ENCODE measurements around the gene S100A16. TPM values are rescaled to one million over a fixed set of nuclear protein-coding genes. Genes with fewer than 3 reads are reported as not detected.

Gene S100A16
- total RNA-seq, 2 donors from 2014 or later = 20.1 to 42.5 TPM

DNA sequence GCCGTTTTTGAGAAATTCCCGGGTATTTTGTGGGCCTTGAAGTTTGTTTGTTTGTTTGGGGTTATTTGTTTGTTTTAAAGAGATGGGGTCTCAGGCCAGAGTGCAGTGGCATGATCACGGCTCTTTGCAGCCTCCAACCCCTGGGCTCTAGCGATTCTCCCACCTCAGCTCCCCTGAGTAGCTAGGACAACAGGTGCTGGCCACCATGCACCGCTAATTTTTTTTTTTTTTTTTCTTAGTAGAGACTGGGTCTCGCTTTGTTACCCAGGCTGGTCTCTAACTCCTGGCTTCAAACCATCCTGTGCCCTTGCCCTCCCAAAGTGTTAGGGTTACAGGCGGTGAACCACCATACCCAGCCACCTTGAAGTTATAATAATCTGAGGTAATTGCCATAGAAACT is 22.9 kb upstream of the S100A16 start:
- H3K36me3 ChIP-seq (replicated peaks in 1 of 2; ENCODE audit: insufficient read depth in 1 of 2, low read depth in 2 of 2) = peaks cover 9 to 14% of the 10 kb centered on the region in 2 donors
- DNase-seq (no peak), ATAC-seq (no peak)
- peak overlapping the region in 3 of 4 donors; percentile 99 to 100 (median 100) for H3K27ac ChIP-seq
- WGBS, 2 donors = 56 to 80% methylated on average over 7 of the region's 7 CpGs
- intact Hi-C loops (cut with DNase I) = no loop called here
- peaks cover 65% of the 10 kb centered on the region for H3K4me1 ChIP-seq
- no peak for TF ChIP-seq POLR2A (IDR thresholded peaks at IDR 0.05)
- TF ChIP-seq, protein P1, sequence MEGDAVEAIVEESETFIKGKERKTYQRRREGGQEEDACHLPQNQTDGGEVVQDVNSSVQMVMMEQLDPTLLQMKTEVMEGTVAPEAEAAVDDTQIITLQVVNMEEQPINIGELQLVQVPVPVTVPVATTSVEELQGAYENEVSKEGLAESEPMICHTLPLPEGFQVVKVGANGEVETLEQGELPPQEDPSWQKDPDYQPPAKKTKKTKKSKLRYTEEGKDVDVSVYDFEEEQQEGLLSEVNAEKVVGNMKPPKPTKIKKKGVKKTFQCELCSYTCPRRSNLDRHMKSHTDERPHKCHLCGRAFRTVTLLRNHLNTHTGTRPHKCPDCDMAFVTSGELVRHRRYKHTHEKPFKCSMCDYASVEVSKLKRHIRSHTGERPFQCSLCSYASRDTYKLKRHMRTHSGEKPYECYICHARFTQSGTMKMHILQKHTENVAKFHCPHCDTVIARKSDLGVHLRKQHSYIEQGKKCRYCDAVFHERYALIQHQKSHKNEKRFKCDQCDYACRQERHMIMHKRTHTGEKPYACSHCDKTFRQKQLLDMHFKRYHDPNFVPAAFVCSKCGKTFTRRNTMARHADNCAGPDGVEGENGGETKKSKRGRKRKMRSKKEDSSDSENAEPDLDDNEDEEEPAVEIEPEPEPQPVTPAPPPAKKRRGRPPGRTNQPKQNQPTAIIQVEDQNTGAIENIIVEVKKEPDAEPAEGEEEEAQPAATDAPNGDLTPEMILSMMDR (IDR thresholded peaks at IDR 0.05) = no peak
- H3K4me3 ChIP-seq = peak overlapping the region in 1 of 2 donors; percentile 42
- H3K27me3 ChIP-seq = no peaks in the 10 kb centered on the region
- no peaks in the 10 kb centered on the region for H3K9me3 ChIP-seq

DNA sequence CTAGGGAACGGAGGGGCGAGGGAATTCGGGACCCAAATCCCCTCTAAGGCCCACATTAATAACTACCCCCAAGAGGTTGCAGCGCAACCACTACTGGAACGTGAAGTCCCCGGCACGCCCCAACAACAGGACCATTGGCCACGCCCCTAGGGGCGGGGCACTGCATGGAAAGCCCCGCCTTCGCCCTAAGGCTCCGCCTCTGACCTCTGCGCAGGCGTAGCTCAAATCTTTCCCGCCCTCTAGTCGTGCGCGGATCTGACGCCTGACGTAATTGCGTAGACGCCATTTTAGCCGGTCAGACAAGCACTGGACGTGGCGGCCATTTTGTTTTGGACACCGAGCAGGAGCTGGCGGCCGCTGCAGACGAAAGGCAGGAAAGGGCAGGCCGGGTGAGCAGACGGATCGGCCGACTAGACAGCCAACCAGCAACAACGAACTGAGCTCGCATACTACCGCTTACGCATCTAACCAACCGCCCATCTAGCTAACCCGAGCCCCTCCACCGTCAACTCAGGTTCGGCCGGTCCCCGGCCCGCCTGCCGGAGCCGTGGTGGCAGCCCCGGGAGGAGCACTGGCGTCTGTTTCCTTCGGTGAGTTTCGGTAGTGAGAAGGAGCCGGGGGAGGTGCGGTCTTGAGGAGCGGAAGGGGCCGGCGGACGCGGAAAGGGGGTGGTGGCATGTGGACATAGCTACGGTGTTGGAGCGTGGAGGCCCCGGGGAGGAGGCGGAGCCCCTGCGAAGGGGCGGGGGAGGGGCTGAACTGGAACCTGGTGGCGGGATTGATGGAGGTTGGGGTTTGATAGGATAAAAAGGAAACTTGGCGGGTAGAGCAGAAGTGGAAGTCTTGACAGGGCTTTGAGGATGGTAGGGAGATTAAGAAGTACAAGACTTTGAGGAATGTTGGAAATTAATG is 21.1 kb upstream of the S100A16 start, which contains the start of gene CHTOP:
Gene CHTOP, plus strand, starts transcription at position 313 of the 912 bp plus-strand sequence. CDS start 2,523 bp downstream, outside the sequence.
- DNase-seq (peak; percentile 98 to 99 (median 99)), ATAC-seq (peak; percentile 96)
- Histone ChIP-seq H3K27ac (peak within 1 kb of the TSS; percentile 99 to 100 (median 100)), H3K9me3 (no peaks in the 10 kb centered on the region), H3K27me3 (no peaks in the 10 kb centered on the region), H3K4me3 (peak within 1 kb of the TSS; percentile 42 to 99), H3K4me1 (peaks cover 46% of the 10 kb centered on the region), H3K36me3 (replicated peaks in 1 of 2; ENCODE audit: insufficient read depth in 1 of 2, low read depth in 2 of 2) (peaks cover 0 to under 1% of the 10 kb centered on the region in 2 donors)
- 1 to 9% methylated on average over 29 to 63 of the region's 65 CpGs for WGBS, 2 donors
- TF ChIP-seq, protein P1 (IDR thresholded peaks at IDR 0.05) = peak in 2 of 7 experiments; percentile 13 to 18
- TF ChIP-seq POLR2A (IDR thresholded peaks at IDR 0.05) = peak; percentile 75 to 93 (median 93)
- intact Hi-C loops (cut with DNase I) = no loop called here

DNA sequence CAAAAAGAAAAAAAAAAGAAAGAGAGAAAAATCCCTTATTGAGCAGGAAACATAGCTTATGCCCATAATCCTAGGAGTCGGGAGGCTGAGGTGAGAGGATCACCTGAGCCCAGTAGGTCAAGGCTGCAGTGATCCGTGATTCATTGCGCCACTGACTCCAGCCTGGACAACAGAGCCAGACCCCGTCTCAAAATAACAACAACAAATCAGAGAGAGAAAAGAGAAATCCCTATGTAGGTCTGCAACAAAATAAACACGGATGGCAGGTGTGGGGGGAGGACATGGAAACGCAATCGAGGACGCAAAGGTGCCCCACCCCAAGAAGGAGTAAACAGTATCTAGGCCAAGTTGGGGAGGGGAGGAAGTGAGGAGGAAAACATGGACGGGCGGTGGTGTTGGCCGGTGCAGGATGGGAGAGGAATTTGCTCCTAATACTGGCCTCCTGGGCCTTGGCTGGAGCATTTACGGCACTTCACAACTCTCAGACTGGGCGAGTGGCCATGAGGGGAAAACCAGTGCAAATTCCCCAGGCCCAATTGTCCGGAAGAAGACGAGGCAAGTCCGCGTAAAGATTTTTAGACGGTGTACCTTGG is 20.3 kb upstream of the S100A16 start:
- Histone ChIP-seq H3K4me1 (peaks cover 39% of the 10 kb centered on the region), H3K27ac (peak overlapping the region; percentile 99 to 100 (median 100)), H3K27me3 (no peaks in the 10 kb centered on the region), H3K4me3 (no peak overlapping the region), H3K9me3 (no peaks in the 10 kb centered on the region), H3K36me3 (replicated peaks in 1 of 2; ENCODE audit: insufficient read depth in 1 of 2, low read depth in 2 of 2) (no peaks in the 10 kb centered on the region)
- intact Hi-C loops (cut with DNase I) = no loop called here
- peak; percentile 30 for ATAC-seq
- DNase-seq = no peak
- TF ChIP-seq, protein P1 (IDR thresholded peaks at IDR 0.05) = no peak
- TF ChIP-seq POLR2A (IDR thresholded peaks at IDR 0.05) = no peak
- WGBS, 2 donors = 28 to 61% methylated on average over 18 of the region's 18 CpGs

DNA sequence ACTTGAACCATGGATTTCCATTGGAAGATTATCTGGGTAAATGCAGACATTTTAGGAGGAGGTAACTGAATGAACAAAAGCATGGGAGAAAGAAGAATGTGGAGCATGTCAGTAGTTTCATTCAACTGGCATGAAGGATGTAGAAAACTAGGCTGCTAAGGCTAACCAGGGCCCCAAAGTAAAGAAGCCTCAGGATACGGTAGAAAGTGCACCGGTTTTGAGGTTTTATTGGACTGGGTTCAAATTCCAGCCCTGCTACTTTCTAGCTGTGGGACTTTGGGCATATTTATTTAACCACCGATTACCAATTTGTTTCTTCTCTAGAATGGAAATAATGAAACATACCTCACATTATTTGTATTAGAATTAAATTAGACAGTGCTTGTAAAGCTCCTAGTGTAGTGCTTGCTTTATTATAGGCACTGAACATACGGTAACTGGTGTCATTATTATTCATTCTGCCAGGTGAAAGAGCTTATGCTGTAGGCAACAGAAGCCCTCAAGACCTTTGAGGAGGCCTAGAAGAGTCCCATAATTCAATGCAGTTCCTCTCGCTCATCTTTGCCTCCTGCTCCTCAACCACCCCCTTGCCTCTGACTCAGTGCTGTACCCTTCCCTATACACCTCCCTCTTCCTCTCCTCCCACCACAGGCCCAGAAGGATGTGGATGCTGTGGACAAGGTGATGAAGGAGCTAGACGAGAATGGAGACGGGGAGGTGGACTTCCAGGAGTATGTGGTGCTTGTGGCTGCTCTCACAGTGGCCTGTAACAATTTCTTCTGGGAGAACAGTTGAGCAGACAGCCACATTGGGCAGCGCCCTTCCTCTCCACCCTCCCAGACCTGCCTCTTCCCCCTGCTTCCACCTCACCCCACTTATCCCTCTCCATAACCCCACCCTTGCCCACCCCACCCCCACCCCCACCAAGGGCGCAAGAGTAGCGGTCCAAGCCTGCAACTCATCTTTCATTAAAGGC is 18.4 kb upstream of the S100A16 start:
- Histone ChIP-seq H3K36me3 (replicated peaks in 1 of 2; ENCODE audit: insufficient read depth in 1 of 2, low read depth in 2 of 2) (no peaks in the 10 kb centered on the region), H3K9me3 (no peaks in the 10 kb centered on the region), H3K4me3 (no peak overlapping the region), H3K27ac (no peak overlapping the region), H3K4me1 (peaks cover 39% of the 10 kb centered on the region), H3K27me3 (no peaks in the 10 kb centered on the region)
- intact Hi-C loops (cut with DNase I) = no loop called here
- DNase-seq (no peak), ATAC-seq (no peak)
- 68 to 69% methylated on average over 10 of the region's 10 CpGs for WGBS, 2 donors
- TF ChIP-seq, protein P1 (IDR thresholded peaks at IDR 0.05) = no peak
- TF ChIP-seq POLR2A (IDR thresholded peaks at IDR 0.05) = no peak

All from body of pancreas (tissue), 4 donors.